Epithelial cell of esophagus (primary cell): ENCODE results near the gene TAS2R31.

Experiments
- DNase-seq: peaks from one replicate; pipeline ENCODE4 v3.0.0; 2010; ENCODE audit warnings: low read depth
- H3K4me3 ChIP-seq: 2 replicates; pipeline ENCODE4 v1.5.1; 2011; ENCODE audit warnings: mild to moderate bottlenecking, low read length, control low read depth
- CTCF ChIP-seq: IDR thresholded peaks from 2 replicates; pipeline ENCODE4 v1.5.1; 2011; ENCODE audit warnings: low read depth, mild to moderate bottlenecking, low read length, control low read depth, inconsistent platforms; ENCODE audit not compliant: insufficient read depth; ENCODE audit errors: missing control alignments

Gene TAS2R31

DNA sequence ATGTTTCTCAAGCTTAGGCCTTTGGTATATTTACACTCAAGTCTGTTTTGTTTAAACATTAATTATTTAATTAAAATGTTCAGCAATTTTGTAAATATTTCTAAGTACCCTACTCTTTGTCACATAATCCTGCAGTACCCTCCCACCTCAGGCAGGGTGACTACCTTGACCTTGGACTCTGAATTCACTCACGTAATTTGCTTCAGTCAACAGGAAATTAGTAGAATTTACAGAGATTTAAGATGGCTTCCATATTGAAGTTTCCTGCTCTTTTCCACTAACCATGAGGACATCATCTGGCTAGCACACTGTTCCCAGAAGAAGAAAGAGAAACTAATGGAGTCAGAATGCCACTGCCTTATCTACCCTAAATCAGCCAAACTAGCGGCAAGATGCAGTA, 7.8 kb downstream of the TAS2R31 start:
- no peak overlapping the region for H3K4me3 ChIP-seq
- DNase-seq, result no peak
- no peak for TF ChIP-seq CTCF

GRCh38 chr12:11022520-11022919, 8.7 kb downstream of the TAS2R31 start, which contains the start of gene TAS2R19:
Gene TAS2R19 (minus strand): TSS chr12:11022620. CDS start chr12:11022571, 49 bp downstream.
- no peak for DNase-seq
- no peak for TF ChIP-seq CTCF
- no peak within 1 kb of the TSS for H3K4me3 ChIP-seq

- no peak for TF ChIP-seq CTCF
- H3K4me3 ChIP-seq, result no peak overlapping the region
- no peak for DNase-seq
These were observed 14.3 kb downstream of the TAS2R31 start for GRCh38 chr12:11016937-11017336.

GRCh38 chr12:11015775-11016430, 15.3 kb downstream of the TAS2R31 start:
- DNase-seq, result no peak
- no peak overlapping the region for H3K4me3 ChIP-seq
- no peak for TF ChIP-seq CTCF

DNA sequence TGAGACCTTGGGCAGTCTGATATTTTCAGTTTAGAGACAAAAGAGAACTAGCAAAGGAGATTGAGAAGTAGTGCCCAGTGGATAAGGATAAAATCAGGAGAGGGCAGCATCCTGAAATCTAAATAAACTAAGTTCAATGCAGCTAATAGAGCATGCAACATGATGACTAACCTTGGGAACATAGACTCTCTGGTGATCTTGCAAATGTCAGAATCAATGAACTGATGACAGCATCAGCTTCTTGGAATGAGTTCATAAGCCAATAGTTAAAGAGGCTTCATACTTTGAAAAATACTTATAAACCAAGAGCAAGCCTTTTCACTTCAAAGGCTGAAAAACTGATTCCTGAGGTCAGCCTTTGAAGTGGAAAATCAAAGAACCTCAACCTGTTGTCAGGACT, 17.0 kb downstream of the TAS2R31 start:
- peak; percentile 4 for DNase-seq
- no peak for TF ChIP-seq CTCF
- H3K4me3 ChIP-seq, result no peak overlapping the region

DNA sequence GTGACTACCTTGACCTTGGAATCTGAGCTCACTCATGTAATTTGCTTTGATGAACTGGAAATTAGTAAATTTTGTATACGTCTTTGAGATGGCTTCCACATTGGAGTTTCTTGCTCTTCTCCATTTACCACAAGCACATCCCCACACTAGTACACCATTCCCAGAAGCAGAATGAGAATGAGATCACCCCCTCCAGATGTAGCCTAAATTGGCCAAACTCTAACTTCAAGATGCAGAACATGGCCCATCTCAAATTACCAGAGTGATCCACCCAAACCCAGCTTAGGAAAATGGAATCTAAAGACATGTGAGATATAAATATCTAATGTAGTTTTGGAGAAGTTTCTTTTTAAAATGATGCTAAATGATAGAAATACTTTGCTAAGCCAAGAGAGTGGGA, 23.6 kb downstream of the TAS2R31 start:
- DNase-seq, result no peak
- TF ChIP-seq CTCF, result no peak

DNA sequence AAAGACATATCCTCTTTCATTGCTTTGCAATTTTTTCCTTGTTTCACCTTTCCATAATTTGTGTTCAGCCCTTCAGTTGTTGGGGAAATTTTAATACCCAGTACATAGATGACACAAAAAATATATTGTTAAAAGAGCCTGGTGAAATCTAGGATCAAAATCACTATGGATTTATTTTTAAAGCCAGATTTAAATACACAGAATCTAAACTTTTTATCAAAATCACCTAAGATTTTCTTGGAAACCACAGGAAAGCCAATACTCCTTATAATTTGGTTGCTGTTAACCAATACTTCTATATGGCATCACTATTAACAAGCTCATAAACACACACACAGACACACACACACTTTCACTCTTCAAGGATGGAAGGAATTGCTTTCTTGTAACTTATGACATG, 33.0 kb downstream of the TAS2R31 start, which contains the start of gene TAS2R20:
Gene TAS2R20 (minus strand): TSS at position 101 of the 400 bp plus-strand sequence. CDS start 429 bp downstream, outside the sequence.
- H3K4me3 ChIP-seq, result no peak within 1 kb of the TSS
- TF ChIP-seq CTCF, result no peak
- no peak for DNase-seq

More for the DNA sequence above, 23.6 kb downstream of the TAS2R31 start:
- H3K4me3 ChIP-seq, result no peak overlapping the region
